Ectodermal cell (in vitro differentiated cells): ENCODE results near the gene PCID2.
"Not testable (repeated sequence)": the region's sequence is repeated elsewhere in the genome, so short reads cannot be mapped to it uniquely, and the experiment has no call there.

Experiments
- H3K27ac ChIP-seq: 2 replicates; pipeline ENCODE4 v1.7.0; 2013; ENCODE audit warnings: mild to moderate bottlenecking, low read depth, low read length; ENCODE audit not compliant: insufficient read depth, poor library complexity, severe bottlenecking
- H3K27me3 ChIP-seq: 2 replicates; pipeline ENCODE4 v1.7.0; 2013; ENCODE audit warnings: mild to moderate bottlenecking, low read length; ENCODE audit not compliant: insufficient read depth, control insufficient read depth, poor library complexity, severe bottlenecking
- H3K36me3 ChIP-seq: one replicate; pipeline ENCODE4 v1.7.0; 2013; ENCODE audit warnings: low read length; ENCODE audit not compliant: control insufficient read depth, insufficient read depth
- H3K4me1 ChIP-seq: one replicate; pipeline ENCODE4 v1.7.0; 2013; ENCODE audit warnings: low read length; ENCODE audit not compliant: control insufficient read depth, insufficient read depth
- H3K4me3 ChIP-seq: 2 replicates; pipeline ENCODE4 v1.7.0; 2013; ENCODE audit warnings: low read depth, low read length, control low read depth; ENCODE audit not compliant: insufficient read depth
- H3K9me3 ChIP-seq: 2 replicates; pipeline ENCODE4 v1.7.0; 2013; ENCODE audit warnings: mild to moderate bottlenecking, low read length, moderate library complexity; ENCODE audit not compliant: control insufficient read depth
- WGBS, 2 experiments: methylation state at CpG; one replicate each; pipeline ENCODE4 v1.1.7; 2013; ENCODE audit warnings: missing lambda C conversion rate in 2 of 2; 5-methylcytosine and 5-hydroxymethylcytosine counted together

The PCID2 gene

GRCh38 chr13:113167155-113167554, 41.3 kb downstream of the PCID2 start:
- Histone ChIP-seq H3K4me1 (peaks cover 6% of the 10 kb centered on the region), H3K36me3 (no peaks in the 10 kb centered on the region), H3K9me3 (no peaks in the 10 kb centered on the region), H3K27me3 (peaks cover 5% of the 10 kb centered on the region), H3K4me3 (no peak overlapping the region), H3K27ac (no peak overlapping the region)
- WGBS, 2 experiments: 95 to 96% methylated on average over 9 to 10 of the region's 10 CpGs

GRCh38 chr13:113166681-113167080, 41.8 kb downstream of the PCID2 start:
- WGBS, 2 experiments: 94% methylated on average over 5 of the region's 5 CpGs
- Histone ChIP-seq H3K27me3 (peaks cover 5% of the 10 kb centered on the region), H3K9me3 (no peaks in the 10 kb centered on the region), H3K4me3 (no peak overlapping the region), H3K27ac (no peak overlapping the region), H3K36me3 (no peaks in the 10 kb centered on the region), H3K4me1 (peaks cover 6% of the 10 kb centered on the region)

GRCh38 chr13:113166266-113166665, 42.2 kb downstream of the PCID2 start:
- Histone ChIP-seq H3K4me1 (peaks cover 6% of the 10 kb centered on the region), H3K4me3 (no peak overlapping the region), H3K36me3 (no peaks in the 10 kb centered on the region), H3K27ac (no peak overlapping the region), H3K27me3 (peaks cover 5% of the 10 kb centered on the region), H3K9me3 (no peaks in the 10 kb centered on the region)
- WGBS, 2 experiments: 96% methylated on average over 10 of the region's 10 CpGs

- H3K27me3 ChIP-seq: peaks cover 5% of the 10 kb centered on the region
- no peak overlapping the region for H3K27ac ChIP-seq
- no peak overlapping the region for H3K4me3 ChIP-seq
- H3K4me1 ChIP-seq: peaks cover 6% of the 10 kb centered on the region
- WGBS, 2 experiments: 92 to 93% methylated on average over 12 of the region's 12 CpGs
- H3K9me3 ChIP-seq: no peaks in the 10 kb centered on the region
- H3K36me3 ChIP-seq: no peaks in the 10 kb centered on the region
Measured at GRCh38 chr13:113164492-113164891, 44.0 kb downstream of the PCID2 start.

- 60 to 64% methylated on average over 25 of the region's 25 CpGs for WGBS, 2 experiments
- H3K4me1 ChIP-seq: peaks cover 18% of the 10 kb centered on the region
- H3K27me3 ChIP-seq: peaks cover 5% of the 10 kb centered on the region
- H3K27ac ChIP-seq: no peak overlapping the region
- no peaks in the 10 kb centered on the region for H3K9me3 ChIP-seq
- H3K4me3 ChIP-seq: no peak overlapping the region
- H3K36me3 ChIP-seq: no peaks in the 10 kb centered on the region
Measured at GRCh38 chr13:113162783-113163685, 45.4 kb downstream of the PCID2 start.

- 68 to 89% methylated on average over 4 to 5 of the region's 13 CpGs for WGBS, 2 experiments
- not testable (repeated sequence) for H3K27ac ChIP-seq
- peaks cover 18% of the 10 kb centered on the region for H3K4me1 ChIP-seq
Measured at GRCh38 chr13:113161975-113162374, 46.5 kb downstream of the PCID2 start.

GRCh38 chr13:113161433-113161832, 47.0 kb downstream of the PCID2 start:
- Histone ChIP-seq H3K27me3 (peaks cover 5% of the 10 kb centered on the region), H3K36me3 (no peaks in the 10 kb centered on the region), H3K4me3 (no peak overlapping the region), H3K4me1 (peaks cover 18% of the 10 kb centered on the region), H3K9me3 (no peaks in the 10 kb centered on the region), H3K27ac (no peak overlapping the region)
- WGBS, 2 experiments: 33 to 36% methylated on average over 16 of the region's 16 CpGs

More at GRCh38 chr13:113161975-113162374, 46.5 kb downstream of the PCID2 start:
- H3K9me3 ChIP-seq, H3K4me3 ChIP-seq, H3K27me3 ChIP-seq, H3K36me3 ChIP-seq: not testable (repeated sequence)

- Histone ChIP-seq H3K9me3 (no peaks in the 10 kb centered on the region), H3K27ac (no peak overlapping the region), H3K36me3 (no peaks in the 10 kb centered on the region), H3K27me3 (peaks cover 5% of the 10 kb centered on the region), H3K4me1 (peaks cover 18% of the 10 kb centered on the region), H3K4me3 (no peak overlapping the region)
- WGBS, 2 experiments: 85 to 86% methylated on average over 12 of the region's 12 CpGs
Measured at GRCh38 chr13:113160983-113161382, 47.5 kb downstream of the PCID2 start.

- H3K4me3 ChIP-seq: no peak overlapping the region
- H3K36me3 ChIP-seq: no peaks in the 10 kb centered on the region
- WGBS, 2 experiments: 79 to 80% methylated on average over 20 of the region's 20 CpGs
- no peak overlapping the region for H3K27ac ChIP-seq
- peaks cover 18% of the 10 kb centered on the region for H3K4me1 ChIP-seq
- no peaks in the 10 kb centered on the region for H3K9me3 ChIP-seq
- peaks cover 5% of the 10 kb centered on the region for H3K27me3 ChIP-seq
Measured at GRCh38 chr13:113159701-113160100, 48.8 kb downstream of the PCID2 start.

GRCh38 chr13:113158946-113159345, 49.5 kb downstream of the PCID2 start:
- Histone ChIP-seq H3K4me3 (no peak overlapping the region), H3K9me3 (no peaks in the 10 kb centered on the region), H3K27ac (no peak overlapping the region), H3K27me3 (peaks cover 5% of the 10 kb centered on the region), H3K36me3 (no peaks in the 10 kb centered on the region), H3K4me1 (peaks cover 18% of the 10 kb centered on the region)
- WGBS, 2 experiments: 65 to 69% methylated on average over 7 of the region's 7 CpGs
